HEK293 (cell line): ENCODE measurements around the gene SFMBT2.

ENCODE experiments used
- CTCF ChIA-PET: fragments of 350-600 bp; formaldehyde crosslinking; extraction: SDS; loops from one replicate; lab custom pipeline; 2021; ENCODE audit warnings: antibody characterized with exemption; lab: Yijun Ruan, JAX
- POLR2A ChIA-PET: fragments of 300-600 bp; formaldehyde crosslinking; extraction: SDS; loops from one replicate; lab custom pipeline; 2020; ENCODE audit warnings: antibody characterized with exemption, inconsistent platforms; lab: Yijun Ruan, JAX
- H3K27ac ChIP-seq: fragments of 200-500 bp; sonication (Bioruptor generic); 2 replicates; pipeline ENCODE4 v1.5.1; 2014; ENCODE audit warnings: low read depth, low read length, control low read depth, inconsistent platforms; ENCODE audit errors: extremely low read depth
- H3K36me3 ChIP-seq, 2 experiments: fragments of 200-500 bp in 1 of 2; sonication (Bioruptor generic) in 1 of 2; 1 replicate in 1 of 2; 2 replicates in 1 of 2; pipeline ENCODE4 v1.5.1; 2014 to 2017; ENCODE audit warnings: inconsistent platforms in 2 of 2, low read length in 2 of 2; ENCODE audit not compliant: control insufficient read depth in 2 of 2, insufficient read depth in 1 of 2
- H3K4me1 ChIP-seq: fragments of 200-500 bp; sonication (Bioruptor generic); 2 replicates; pipeline ENCODE4 v1.5.1; 2014; ENCODE audit warnings: mild to moderate bottlenecking, low read length, inconsistent platforms; ENCODE audit not compliant: control insufficient read depth, insufficient read depth
- H3K4me3 ChIP-seq: 2 replicates; pipeline ENCODE4 v1.5.1; 2011; ENCODE audit warnings: low read depth, mild to moderate bottlenecking, control low read depth, low read length, moderate library complexity
- H3K9me3 ChIP-seq: fragments of 200-500 bp; sonication (Bioruptor generic); 2 replicates; pipeline ENCODE4 v1.5.1; 2014; ENCODE audit warnings: low read depth, low read length, inconsistent platforms; ENCODE audit not compliant: control insufficient read depth, insufficient read depth
- AEBP2 ChIP-seq: fragments of 450-650 bp; formaldehyde crosslinking; IDR thresholded peaks from 2 replicates; pipeline ENCODE4 v1.5.1; 2016; ENCODE audit warnings: missing biosample characterization, missing genetic modification characterization, borderline replicate concordance
- ELK4 ChIP-seq: IDR thresholded peaks from 2 replicates; pipeline ENCODE4 v1.6.1; 2011; ENCODE audit warnings: mild to moderate bottlenecking, low read depth, low read length, borderline replicate concordance
- GLI4 ChIP-seq: fragments of 450-650 bp; formaldehyde crosslinking; IDR thresholded peaks from 2 replicates; pipeline ENCODE4 v1.5.1; 2016; ENCODE audit warnings: missing biosample characterization, missing genetic modification characterization
- GLIS2 ChIP-seq: fragments of 450-650 bp; formaldehyde crosslinking; IDR thresholded peaks from 2 replicates; pipeline ENCODE4 v1.5.1; 2016; ENCODE audit warnings: missing biosample characterization, missing genetic modification characterization
- KLF10 ChIP-seq: fragments of 450-650 bp; IDR thresholded peaks from 2 replicates; pipeline ENCODE4 v1.5.1; 2018; ENCODE audit warnings: missing biosample characterization, mild to moderate bottlenecking, missing genetic modification characterization
- SCRT2 ChIP-seq: fragments of 450-650 bp; formaldehyde crosslinking; IDR thresholded peaks from 2 replicates; pipeline ENCODE4 v1.5.1; 2016; ENCODE audit warnings: missing biosample characterization, missing genetic modification characterization
- YY2 ChIP-seq: fragments of 450-650 bp; formaldehyde crosslinking; IDR thresholded peaks from 2 replicates; pipeline ENCODE4 v1.5.1; 2016; ENCODE audit warnings: missing biosample characterization, missing genetic modification characterization
- ZBTB48 ChIP-seq: fragments of 450-650 bp; formaldehyde crosslinking; IDR thresholded peaks from 2 replicates; pipeline ENCODE4 v1.5.1; 2016; ENCODE audit warnings: missing biosample characterization, missing genetic modification characterization
- ZNF138 ChIP-seq: fragments of 450-650 bp; formaldehyde crosslinking; IDR thresholded peaks from 2 replicates; pipeline ENCODE4 v1.5.1; 2016; ENCODE audit warnings: missing biosample characterization, missing genetic modification characterization, borderline replicate concordance
- ZNF2 ChIP-seq: fragments of 450-650 bp; formaldehyde crosslinking; IDR thresholded peaks from 2 replicates; pipeline ENCODE4 v1.5.1; 2016; ENCODE audit warnings: missing biosample characterization, missing genetic modification characterization
- ZNF214 ChIP-seq: fragments of 450-650 bp; formaldehyde crosslinking; IDR thresholded peaks from 2 replicates; pipeline ENCODE4 v1.5.1; 2017; ENCODE audit warnings: missing biosample characterization, mild to moderate bottlenecking, missing genetic modification characterization, borderline replicate concordance
- ZNF391 ChIP-seq: fragments of 450-650 bp; formaldehyde crosslinking; IDR thresholded peaks from 2 replicates; pipeline ENCODE4 v1.5.1; 2016; ENCODE audit warnings: low read depth, missing biosample characterization, missing genetic modification characterization, borderline replicate concordance
- ZNF585B ChIP-seq: fragments of 450-650 bp; formaldehyde crosslinking; IDR thresholded peaks from 2 replicates; pipeline ENCODE4 v1.5.1; 2016; ENCODE audit warnings: missing biosample characterization, missing genetic modification characterization
- ZNF600 ChIP-seq: fragments of 450-650 bp; formaldehyde crosslinking; IDR thresholded peaks from 2 replicates; pipeline ENCODE4 v1.5.1; 2016; ENCODE audit warnings: missing biosample characterization, missing genetic modification characterization
- ZNF670 ChIP-seq: fragments of 450-650 bp; formaldehyde crosslinking; IDR thresholded peaks from 2 replicates; pipeline ENCODE4 v1.5.1; 2016; ENCODE audit warnings: missing biosample characterization, missing genetic modification characterization, low read depth
- ZNF791 ChIP-seq: fragments of 450-650 bp; formaldehyde crosslinking; IDR thresholded peaks from 2 replicates; pipeline ENCODE4 v1.5.1; 2016; ENCODE audit warnings: missing biosample characterization, missing genetic modification characterization
- TF ChIP-seq, protein P1 (sequence below): fragments of 450-650 bp; formaldehyde crosslinking; IDR thresholded peaks from 2 replicates; pipeline ENCODE4 v1.5.1; 2016; ENCODE audit warnings: missing biosample characterization, missing genetic modification characterization

The SFMBT2 gene

GRCh38 chr10:7173948-7174347 is 236.9 kb downstream of the SFMBT2 start (continued):
- TF ChIP-seq ZNF391 (tag by site-specific recombination), result no peak
- TF ChIP-seq ZNF791 (tag by site-specific recombination), result no peak
- no peak for TF ChIP-seq GLIS2 (tag by site-specific recombination)
- TF ChIP-seq ZBTB48 (tag by site-specific recombination), result no peak
- no peak for TF ChIP-seq KLF10
- no peak for TF ChIP-seq ZNF670
- TF ChIP-seq, protein P1, sequence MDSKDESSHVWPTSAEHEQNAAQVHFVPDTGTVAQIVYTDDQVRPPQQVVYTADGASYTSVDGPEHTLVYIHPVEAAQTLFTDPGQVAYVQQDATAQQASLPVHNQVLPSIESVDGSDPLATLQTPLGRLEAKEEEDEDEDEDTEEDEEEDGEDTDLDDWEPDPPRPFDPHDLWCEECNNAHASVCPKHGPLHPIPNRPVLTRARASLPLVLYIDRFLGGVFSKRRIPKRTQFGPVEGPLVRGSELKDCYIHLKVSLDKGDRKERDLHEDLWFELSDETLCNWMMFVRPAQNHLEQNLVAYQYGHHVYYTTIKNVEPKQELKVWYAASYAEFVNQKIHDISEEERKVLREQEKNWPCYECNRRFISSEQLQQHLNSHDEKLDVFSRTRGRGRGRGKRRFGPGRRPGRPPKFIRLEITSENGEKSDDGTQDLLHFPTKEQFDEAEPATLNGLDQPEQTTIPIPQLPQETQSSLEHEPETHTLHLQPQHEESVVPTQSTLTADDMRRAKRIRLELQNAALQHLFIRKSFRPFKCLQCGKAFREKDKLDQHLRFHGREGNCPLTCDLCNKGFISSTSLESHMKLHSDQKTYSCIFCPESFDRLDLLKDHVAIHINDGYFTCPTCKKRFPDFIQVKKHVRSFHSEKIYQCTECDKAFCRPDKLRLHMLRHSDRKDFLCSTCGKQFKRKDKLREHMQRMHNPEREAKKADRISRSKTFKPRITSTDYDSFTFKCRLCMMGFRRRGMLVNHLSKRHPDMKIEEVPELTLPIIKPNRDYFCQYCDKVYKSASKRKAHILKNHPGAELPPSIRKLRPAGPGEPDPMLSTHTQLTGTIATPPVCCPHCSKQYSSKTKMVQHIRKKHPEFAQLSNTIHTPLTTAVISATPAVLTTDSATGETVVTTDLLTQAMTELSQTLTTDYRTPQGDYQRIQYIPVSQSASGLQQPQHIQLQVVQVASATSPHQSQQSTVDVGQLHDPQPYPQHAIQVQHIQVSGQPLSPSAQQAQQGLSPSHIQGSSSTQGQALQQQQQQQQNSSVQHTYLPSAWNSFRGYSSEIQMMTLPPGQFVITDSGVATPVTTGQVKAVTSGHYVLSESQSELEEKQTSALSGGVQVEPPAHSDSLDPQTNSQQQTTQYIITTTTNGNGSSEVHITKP, result no peak
- no peak for TF ChIP-seq ZNF138
- TF ChIP-seq YY2, result no peak

DNA sequence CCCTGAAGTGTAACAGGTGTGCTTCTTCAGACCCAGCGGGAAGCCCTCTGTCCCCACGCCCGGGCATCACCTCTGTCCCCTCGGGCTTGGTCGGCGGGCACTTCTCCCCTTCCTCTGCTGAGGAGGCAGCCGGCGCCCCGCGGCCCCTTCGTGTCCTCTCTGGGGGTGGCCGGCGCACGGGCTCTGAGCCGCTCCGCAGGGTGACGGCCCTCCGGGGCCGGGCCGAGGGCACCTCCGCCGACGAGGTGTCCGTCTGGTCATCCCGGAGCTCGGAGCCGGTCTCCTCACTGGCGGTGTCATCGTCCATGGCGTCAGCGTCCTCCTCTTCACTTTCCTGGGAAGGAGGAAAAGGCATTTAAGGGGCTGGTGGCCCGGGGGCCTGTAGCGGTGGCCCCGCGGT is 239.0 kb downstream of the SFMBT2 start:
- Histone ChIP-seq H3K9me3 (no peaks in the 10 kb centered on the region), H3K27ac (no peak overlapping the region), H3K4me1 (no peaks in the 10 kb centered on the region), H3K36me3 (peaks cover 0 to 77% of the 10 kb centered on the region in 2 experiments; a peak in 2 of 3 replicates), H3K4me3 (no peak overlapping the region)
- TF ChIP-seq ZNF600 (tag by site-specific recombination) (no peak), SCRT2 (tag by site-specific recombination) (0 out of 2 replicates have a peak, but pooled peaks have one; percentile 32), ELK4 (no peak)
- ChIA-PET POLR2A (no interaction called here), CTCF (no interaction called here)

DNA sequence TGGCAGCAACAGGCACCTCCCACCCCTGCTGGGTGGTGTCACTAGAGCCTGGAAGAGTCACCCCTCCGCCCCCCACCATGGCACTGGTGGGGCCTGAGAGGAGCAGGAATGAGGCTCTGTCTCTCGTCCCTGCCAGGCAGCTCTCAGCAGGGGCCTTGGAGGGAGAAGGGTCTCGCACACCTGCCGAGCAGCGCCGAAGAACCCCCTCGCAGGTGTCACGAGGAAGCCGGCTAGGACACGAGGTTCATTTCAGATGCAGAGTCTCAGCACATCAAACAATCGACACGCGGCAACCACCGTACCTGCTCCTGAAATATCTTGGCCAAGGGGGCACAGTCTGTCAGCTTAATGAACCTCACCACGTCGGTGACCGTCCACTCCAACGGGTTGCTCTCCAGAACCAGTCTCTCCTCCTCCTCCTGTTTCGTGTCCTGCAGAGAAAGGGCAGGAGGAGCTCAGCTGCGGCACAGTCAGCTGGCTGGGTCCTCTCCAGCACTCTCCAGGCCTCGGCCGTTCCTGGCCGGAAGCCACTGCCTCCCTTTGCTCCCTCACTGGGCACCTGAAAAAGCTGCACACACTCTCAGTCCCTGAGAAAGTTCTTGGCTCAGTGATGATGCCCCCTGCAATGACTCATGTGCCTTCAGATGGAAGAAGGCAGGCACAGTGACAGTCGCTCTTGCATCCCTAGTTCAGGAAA is 240.1 kb downstream of the SFMBT2 start:
- ChIA-PET CTCF (no interaction called here), POLR2A (no interaction called here)
- no peak overlapping the region for H3K27ac ChIP-seq

More for the DNA sequence above, 240.1 kb downstream of the SFMBT2 start:
- Histone ChIP-seq H3K9me3 (no peaks in the 10 kb centered on the region), H3K4me1 (no peaks in the 10 kb centered on the region), H3K4me3 (no peak overlapping the region), H3K36me3 (peaks cover 0 to 70% of the 10 kb centered on the region in 2 experiments; a peak in 2 of 3 replicates)
- TF ChIP-seq ZNF585B (tag by site-specific recombination), result no peak
- TF ChIP-seq GLI4 (tag by site-specific recombination), result no peak
- no peak for TF ChIP-seq AEBP2 (tag by site-specific recombination)
- TF ChIP-seq ZNF2 (tag by site-specific recombination), result no peak
- TF ChIP-seq ZNF214 (tag by site-specific recombination), result no peak
